ENCODE measurements around the gene PPP1R7. TPM values are rescaled to one million over a fixed set of nuclear protein-coding genes. Genes with fewer than 3 reads are reported as not detected.
A peak's percentile ranks its signal among the peaks of the same experiment; 100 is the strongest.

Gene PPP1R7
- total and polyA plus RNA-seq, 2 of the 4 experiments (the other 2 are of a cell fraction): 60.8 to 70.0 TPM

DNA sequence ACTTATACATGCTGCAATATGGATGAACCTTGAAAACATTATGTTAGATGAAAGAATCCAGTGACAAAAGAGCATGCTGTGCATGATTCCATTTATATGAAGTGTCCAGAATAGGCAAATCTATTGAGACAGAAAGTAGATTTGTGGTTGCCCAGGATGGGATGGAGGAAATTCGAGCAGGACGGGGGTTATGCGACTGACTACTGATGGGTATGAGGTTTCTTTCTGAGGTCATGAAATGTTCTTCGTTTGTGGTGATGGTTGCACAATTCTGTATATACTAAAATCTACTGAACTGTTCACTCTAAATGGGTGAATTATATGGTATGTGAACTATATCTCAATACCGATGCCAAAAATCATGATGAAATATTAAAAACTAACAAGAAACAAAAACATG is 29.3 kb upstream of the PPP1R7 start:
- H3K4me2 ChIP-seq (ENCODE audit: low read depth, low read length): no peak overlapping the region

More for the DNA sequence above, 29.3 kb upstream of the PPP1R7 start:
- ChIA-PET POLR2A (ENCODE audit: unreplicated experiment) (no interaction called here), CTCF (no interaction called here)
- Histone ChIP-seq H4K91ac (ENCODE audit: insufficient read depth, low read depth, low read length) (no peak overlapping the region), H3K9me3 (ENCODE audit: control insufficient read depth, insufficient read depth, low read length) (peaks cover 2% of the 10 kb centered on the region; the same call in 1 of the 2 replicates), H2BK15ac (ENCODE audit: low read depth, low read length) (no peak overlapping the region), H3K4me1 (ENCODE audit: control insufficient read depth, insufficient read depth, low read length) (no peaks in the 10 kb centered on the region), H2BK120ac (ENCODE audit: low read depth, low read length) (no peak overlapping the region), H3K4ac (ENCODE audit: low read depth, low read length) (no peak overlapping the region), H3K36me3 (ENCODE audit: control insufficient read depth, insufficient read depth, low read length) (peaks cover 6% of the 10 kb centered on the region), H3K18ac (ENCODE audit: low read depth, low read length) (no peak overlapping the region), H3K27me3 (ENCODE audit: control insufficient read depth, insufficient read depth, low read length) (no peaks in the 10 kb centered on the region), H4K5ac (ENCODE audit: low read depth, low read length) (no peak overlapping the region), H3K27ac (ENCODE audit: insufficient read depth, low read length) (no peak overlapping the region), H2BK5ac (ENCODE audit: low read depth, low read length, poor library complexity, severe bottlenecking) (no peak overlapping the region), H3K4me3 (ENCODE audit: insufficient read depth, low read depth, low read length) (no peak overlapping the region), H4K20me1 (ENCODE audit: insufficient read depth, low read length) (no peaks in the 10 kb centered on the region), H2AK5ac (ENCODE audit: low read depth, low read length) (no peak overlapping the region), H2AFZ (replicated peaks; ENCODE audit: low read length, poor library complexity) (no peak overlapping the region), H3K79me1 (ENCODE audit: low read depth in 1 of 2, low read length in 2 of 2) (0 out of 4 replicates have a peak, but pooled peaks cover 0 to 2% of the 10 kb centered on the region in 2 experiments), H3K14ac (replicated peaks; ENCODE audit: low read depth, low read length) (no peak overlapping the region), H3K23ac (ENCODE audit: low read depth, low read length) (no peak overlapping the region), H2BK20ac (ENCODE audit: low read depth, low read length) (no peak overlapping the region), H3K9me1 (ENCODE audit: insufficient read depth, low read length) (peaks cover 2% of the 10 kb centered on the region; the same call in 1 of the 2 replicates), H2AK9ac (replicated peaks; ENCODE audit: low read depth, low read length, poor library complexity) (no peak overlapping the region), H3K9ac (ENCODE audit: low read depth, low read length) (no peak overlapping the region), H4K8ac (ENCODE audit: low read depth in 2 of 2, low read length in 2 of 2) (no peak overlapping the region), H3K56ac (ENCODE audit: extremely low read depth, insufficient read depth, low read length) (no peak overlapping the region)
- dilution Hi-C loops (cut with HindIII; ENCODE audit: low sequenced_read_pairs, unreplicated experiment) (no loop called here), intact Hi-C loops (cut with micrococcal nuclease) (no loop called here), in situ Hi-C loops (cut with MboI; ENCODE audit: low sequenced_read_pairs) (no loop called here)
- WGBS, 2 experiments (ENCODE audit: extremely low coverage in 2 of 2, insufficient read length in 1 of 2): no CpG with 5 or more reads among the region's 5 CpGs
- no peak for TF ChIP-seq RAD21 (IDR thresholded peaks at IDR 0.05; ENCODE audit: low read length)
- no peak for TF ChIP-seq CHD1 (IDR thresholded peaks at IDR 0.05; ENCODE audit: low read depth, low read length)
- 0 out of 2 replicates have a peak, but pooled peaks have one; percentile 6 for TF ChIP-seq CEBPB (IDR thresholded peaks at IDR 0.05; ENCODE audit: low read depth, low read length)
- no peak for TF ChIP-seq RFX5 (IDR thresholded peaks at IDR 0.05; ENCODE audit: low read depth, low read length)
- DNase-seq: no peak
- no peak for ATAC-seq (ENCODE audit: low read depth)
- no TSS peak for BruUV-seq (replicated peaks)

Data from IMR-90 (cell line).